GM04503 (cell line): ENCODE data around the gene INF2.
"Not testable (repeated sequence)": the region's sequence is repeated elsewhere in the genome, so short reads cannot be mapped to it uniquely, and the experiment has no call there.

Source experiments
- DNase-seq: peaks from one replicate; pipeline ENCODE4 v3.0.0-alpha.2; 2012; ENCODE audit warnings: low read depth

The INF2 gene

DNA sequence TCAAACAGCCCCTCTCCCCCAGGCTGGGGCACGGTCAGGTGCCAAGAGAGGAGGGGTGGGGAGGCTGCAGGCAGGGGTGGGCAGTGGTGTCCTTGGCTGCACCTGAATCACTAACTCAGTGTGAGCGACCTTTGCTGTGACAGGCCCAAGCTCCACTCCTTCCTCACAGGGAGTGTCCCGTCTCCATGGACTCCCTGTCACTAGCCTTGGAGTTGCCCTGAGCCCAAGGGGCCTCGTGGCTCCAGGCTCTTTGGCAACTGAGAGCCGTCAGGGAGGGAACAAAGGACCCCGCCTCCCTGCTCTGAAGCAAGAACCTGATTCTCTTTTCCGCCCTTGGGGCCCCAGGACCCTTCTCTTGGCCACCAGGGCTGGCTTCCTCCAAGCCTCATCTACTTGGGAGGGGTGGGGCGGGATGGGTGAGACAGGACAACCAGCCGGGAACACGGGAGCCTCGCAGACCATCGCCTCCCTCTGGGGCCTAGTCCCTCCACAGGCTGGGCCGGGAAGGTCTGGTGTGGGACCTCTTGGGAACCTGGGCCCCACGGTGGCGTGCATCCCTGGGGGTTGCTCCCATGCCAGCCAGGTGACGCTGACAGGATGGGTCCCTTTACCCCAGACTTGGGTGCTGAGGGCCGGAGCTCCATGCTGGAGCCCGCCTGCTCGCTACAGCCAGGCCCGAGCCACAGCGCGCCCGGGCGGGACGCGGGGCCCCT lies 33.7 kb downstream of the INF2 start:
- DNase-seq: no peak

GRCh38 chr14:104723651-104724406 lies 34.4 kb downstream of the INF2 start, which contains the start of gene ADSS1:
ADSS1 (plus strand) TSS chr14:104724229; CDS start chr14:104724271, 42 bp downstream.
- DNase-seq: no peak

GRCh38 chr14:104724407-104724980 lies 35.1 kb downstream of the INF2 start:
- DNase-seq: no peak

DNA sequence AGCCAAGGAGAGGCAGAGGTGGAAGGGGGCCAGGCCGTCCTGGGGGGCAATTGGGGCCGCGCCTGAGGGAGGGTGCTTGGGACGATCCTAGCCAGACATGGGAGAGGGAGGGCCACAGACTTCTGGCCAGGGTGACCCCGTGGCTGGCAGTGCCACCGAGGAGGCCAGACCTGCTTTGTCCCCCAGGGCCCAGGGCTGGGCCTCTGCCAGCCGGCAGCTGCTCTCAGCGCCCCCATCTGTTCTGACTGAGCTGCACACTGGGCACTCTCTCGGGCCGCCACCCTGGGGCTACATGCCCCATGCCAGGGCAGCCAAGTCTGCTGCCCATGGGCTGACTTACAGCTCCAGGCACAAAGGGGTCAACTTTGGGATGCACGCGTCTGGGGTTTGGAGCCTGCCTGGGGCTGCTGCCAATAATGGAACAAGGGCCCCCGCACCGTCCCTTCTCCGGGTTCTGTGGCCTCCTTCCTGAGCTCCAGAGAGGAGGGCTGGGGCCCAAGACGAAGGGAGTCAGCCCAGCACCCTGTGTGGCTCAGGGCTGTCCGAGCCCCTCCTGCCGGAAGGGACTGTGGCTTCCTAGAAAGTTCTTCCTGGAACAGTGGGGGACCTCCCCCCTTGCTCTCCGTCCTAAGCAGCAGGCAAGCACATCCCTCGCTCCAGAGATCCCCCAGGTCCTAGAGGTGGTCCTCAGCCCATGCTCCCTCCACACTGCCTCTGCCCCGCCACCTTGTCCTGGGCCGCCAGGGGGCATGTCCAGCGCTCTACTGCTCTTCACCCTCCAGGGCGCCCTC lies 35.8 kb downstream of the INF2 start:
- DNase-seq: no peak

DNA sequence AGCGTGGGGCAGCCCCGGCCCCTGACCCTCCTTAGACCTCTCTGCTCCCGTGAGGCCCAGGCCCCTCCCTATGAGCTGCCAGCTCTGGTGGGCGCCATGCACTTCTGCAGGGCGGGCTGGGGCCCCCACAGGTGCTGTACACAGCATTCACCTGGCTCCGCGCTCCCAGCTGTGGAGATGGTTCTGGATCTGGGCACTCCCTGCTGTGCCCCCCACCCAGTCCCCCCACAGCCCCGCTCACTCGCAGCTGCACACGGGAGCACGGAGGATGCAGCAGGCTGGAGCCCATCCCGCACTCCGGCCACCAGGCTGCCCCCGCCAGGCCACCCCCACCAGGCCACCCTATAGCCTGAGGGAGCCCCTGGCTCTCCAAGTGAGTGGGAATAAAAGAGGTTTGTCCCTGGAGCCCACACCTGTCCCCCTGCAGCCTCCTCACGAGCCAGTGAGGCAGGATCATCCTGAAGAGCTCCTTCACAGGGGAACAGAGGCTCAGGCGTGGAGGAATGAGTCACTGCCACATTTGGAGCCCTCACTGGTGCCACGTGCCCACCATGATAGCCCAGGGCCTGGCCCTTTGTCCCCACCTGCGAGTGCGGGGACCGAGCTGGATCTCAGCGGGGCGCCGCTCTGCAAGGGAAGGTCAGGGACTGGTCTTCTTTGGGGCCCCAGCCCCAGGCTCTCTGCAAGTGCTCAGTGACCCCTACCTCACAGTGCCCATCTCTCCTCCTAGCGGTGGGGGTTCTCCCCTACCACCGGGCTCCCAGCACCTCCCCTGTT lies 36.5 kb downstream of the INF2 start:
- no peak for DNase-seq

DNA sequence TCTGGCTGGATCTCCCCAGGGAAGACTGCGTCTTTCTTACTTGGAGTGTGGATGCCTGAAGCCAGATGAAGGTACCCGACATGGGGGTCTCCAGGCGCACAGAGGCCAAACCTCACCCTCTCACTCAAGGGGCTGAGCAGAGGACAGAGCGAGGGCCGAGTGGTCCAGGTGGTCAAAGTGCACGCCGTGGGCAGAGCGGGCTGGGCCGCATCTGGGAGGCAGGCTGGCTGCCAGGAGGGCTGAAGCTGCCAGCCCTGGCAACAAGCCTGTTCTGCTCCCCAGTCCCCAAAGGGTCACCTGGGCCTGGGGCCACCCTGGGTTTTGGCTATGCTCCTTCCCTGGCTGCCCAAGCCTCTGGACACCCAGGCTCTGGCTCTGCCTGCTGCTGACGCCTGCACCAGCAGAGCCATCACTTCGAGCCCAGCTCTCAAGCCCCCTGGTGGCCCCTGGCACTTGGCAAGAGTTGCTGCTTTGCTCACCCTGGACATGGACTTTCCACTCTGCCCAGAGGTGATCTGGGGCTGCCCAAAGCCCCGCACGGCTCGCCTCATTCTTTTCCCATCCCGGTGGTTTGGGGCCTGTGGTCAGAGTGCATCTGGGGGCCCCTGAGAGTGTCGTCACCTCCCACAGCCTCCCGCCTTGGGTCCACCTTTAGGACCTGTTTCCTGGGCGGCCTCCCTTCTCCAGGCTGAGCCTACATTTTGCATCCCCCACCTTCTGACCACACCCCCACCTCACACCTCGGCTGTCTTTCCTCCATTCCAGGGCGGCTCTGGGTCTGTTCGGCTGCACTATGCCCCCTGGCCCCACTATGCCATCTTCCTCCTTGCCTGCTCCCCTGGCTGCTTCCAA lies 37.4 kb downstream of the INF2 start:
- no peak for DNase-seq

DNA sequence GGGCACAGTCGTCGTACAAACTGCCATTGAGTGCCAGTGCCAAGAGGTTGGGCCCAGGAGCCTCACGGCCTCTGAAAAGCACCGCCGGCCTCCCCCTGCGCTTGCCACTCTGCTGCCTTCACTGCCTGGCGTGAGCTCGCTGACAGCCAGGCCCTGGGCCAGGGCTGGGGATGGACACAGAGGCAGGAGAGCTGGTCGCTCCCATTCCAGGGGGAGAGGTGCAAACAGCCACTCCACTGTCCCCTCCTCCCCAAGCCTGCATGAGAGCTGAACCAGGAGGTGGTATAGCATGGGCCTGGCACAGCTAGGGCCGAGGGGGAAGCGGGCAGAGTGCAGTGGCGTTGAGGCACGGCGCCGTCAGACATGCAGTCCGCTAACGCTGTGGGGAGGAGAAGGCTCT lies 39.2 kb downstream of the INF2 start:
- no peak for DNase-seq

DNA sequence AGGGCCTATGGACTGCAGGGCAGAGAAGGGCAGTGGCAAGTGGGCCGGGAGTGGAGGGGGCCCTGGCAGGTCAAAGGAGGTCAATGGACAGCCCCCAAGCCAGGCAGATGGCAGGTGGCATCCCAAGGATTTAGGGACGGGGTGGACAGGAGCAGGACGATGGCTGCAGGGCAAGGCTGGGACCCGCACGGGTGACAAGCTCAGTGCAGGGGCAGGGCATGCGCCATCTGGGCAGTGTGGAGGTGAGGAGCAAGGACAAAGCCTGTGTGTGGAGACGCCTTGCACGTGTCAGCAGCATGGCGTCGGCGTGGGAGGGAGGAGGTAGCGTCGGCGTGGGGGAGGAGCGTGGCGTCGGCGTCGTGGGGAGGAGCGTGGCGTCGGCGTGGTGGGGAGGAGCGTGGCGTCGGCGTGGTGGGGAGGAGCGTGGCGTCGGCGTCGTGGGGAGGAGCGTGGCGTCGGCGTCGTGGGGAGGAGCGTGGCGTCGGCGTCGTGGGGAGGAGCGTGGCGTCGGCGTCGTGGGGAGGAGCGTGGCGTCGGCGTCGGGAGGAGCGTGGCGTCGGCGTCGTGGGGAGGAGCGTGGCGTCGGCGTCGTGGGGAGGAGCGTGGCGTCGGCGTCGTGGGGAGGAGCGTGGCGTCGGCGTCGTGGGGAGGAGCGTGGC lies 39.9 kb downstream of the INF2 start:
- DNase-seq: not testable (repeated sequence)

DNA sequence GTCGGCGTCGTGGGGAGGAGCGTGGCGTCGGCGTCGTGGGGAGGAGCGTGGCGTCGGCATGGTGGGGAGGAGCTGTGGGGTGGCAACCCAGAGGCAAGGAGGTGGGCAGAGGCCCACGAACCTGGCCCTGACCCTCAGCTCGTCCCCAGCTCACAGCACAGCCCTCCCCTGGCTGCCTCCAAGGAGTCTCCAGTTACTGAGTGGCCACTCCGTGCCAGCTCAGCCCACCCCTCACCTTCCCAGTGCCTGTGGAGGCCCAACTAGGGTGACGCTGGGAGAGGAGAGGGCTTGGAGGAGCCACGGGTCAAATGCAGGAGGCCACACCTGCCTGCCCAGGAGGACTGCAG lies 40.4 kb downstream of the INF2 start:
- DNase-seq: no peak

GRCh38 chr14:104730487-104730886 lies 41.1 kb downstream of the INF2 start:
- no peak for DNase-seq

DNA sequence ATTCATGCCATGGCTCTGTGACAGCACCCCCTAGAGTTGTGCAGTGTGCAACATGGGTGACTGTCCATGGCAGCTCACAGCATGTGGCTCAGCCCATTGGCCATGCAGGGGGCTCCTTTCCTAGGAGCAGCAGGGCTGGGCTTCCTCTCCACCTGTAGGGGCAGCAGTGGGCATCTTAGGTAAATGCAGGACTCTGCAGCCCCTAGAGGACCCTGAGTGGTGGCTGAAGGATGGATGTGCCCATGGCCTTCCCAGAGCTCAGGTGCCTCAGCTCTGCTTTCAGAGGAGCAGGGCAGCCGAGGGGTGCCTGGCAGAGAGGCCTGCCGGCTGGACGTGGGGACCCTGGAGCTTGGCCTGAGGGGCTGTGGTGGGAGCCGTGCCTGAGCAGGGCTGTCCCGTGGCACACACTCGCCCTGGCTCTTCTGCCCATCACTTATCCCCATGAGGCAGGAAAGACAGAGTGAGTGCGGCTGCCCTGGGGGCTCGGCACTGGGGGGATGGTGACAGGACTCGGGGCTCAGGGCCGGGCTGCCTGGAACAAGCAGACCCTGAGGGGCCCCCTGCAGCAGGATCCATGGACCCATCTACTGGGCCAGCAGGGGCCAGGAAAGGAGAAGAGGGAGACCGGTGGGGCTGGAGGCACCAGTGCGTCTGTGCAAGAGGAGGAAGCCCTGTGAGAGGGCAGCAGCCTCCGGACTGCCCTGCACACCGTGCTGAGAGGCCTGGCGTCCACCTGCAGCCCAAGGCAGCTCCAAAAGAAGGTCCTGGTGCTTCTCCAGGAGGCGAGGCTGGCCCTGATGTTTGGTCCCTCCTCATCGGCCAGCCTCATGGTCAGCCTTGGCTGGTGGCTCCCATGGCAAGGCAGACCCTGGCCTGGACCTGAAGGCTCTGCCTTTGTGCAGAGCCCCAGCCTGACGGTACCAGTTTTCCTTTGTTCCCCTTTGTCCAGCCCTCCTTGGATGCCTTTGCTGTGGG lies 42.2 kb downstream of the INF2 start:
- no peak for DNase-seq

DNA sequence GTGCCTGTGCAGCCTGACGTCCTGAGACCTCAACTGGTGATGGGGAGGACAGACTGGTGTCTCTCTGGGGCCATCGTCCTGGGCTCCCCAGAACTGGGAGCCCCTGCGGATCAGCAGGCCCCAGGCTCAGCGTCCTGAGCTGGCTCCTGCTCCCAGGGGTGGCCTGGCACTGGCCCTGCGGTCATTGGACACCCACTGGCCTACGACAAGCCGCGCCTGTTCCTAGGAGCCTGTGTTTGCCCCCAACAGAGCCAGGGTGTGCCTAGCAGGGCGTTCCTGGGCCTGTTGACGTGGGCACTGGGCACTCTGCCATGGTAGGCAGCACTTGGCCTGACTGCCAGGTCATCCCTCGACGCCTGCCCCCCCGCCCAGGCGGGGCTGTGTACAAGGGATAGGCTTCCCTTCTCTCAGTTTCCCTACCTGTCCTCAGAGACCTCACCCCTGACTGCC lies 43.0 kb downstream of the INF2 start:
- no peak for DNase-seq

DNA sequence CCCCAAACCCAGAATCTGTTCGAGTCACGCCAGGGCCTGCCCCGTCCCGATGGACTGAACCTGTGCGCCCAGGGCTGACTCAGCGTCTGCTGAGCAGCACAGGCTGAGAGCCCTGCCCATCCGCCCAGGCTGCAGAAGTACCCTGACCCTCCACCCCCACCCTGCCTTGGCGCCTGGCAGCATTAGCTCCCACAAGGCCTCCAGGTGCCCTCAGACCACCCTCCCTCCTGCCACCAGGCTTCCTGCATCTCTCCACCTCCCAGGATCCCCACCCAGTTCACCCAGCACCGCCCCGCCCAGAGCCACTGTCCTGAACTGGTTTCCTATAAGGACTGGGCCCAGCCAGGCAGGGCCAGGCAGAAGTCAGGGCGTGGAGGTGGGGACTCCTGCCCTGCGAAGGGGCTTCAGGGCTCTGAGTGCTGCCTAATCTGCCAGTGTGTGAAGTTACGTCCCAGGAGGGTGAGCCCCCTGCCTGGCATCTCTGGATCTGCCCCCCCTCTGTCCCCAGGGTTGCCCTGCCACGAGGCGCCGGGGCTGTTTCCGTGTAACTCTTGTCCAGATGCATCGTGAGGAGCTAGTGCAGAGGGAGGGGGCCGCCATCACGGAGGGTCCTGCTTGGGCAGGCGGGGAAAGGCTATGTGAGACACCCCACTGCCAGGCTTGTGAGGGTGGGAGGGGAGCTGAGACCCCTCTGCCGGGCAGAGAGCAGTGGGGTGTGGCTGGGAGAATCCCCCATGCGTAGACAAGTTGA lies 43.7 kb downstream of the INF2 start:
- no peak for DNase-seq

GRCh38 chr14:104734051-104734587 lies 44.7 kb downstream of the INF2 start:
- DNase-seq: no peak

DNA sequence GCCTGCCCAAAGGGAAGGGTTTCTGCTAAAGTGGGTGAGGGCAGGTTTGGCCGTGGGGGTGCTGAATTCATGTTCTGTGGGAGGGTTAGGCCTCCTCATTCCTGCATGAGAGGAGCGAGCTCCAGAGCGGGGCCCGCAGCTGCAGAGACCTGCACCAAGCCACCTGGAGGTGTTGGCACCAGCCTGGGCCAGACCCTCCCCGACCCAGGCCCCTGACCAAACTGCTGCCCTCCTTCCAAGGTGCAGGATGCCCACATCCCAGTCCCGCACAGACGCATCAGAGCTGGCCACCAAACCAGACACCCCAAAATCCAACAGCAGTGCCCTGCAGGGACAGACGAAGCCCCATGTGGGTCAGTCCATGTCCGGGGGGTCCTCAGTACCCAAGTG lies 45.2 kb downstream of the INF2 start:
- DNase-seq: no peak

DNA sequence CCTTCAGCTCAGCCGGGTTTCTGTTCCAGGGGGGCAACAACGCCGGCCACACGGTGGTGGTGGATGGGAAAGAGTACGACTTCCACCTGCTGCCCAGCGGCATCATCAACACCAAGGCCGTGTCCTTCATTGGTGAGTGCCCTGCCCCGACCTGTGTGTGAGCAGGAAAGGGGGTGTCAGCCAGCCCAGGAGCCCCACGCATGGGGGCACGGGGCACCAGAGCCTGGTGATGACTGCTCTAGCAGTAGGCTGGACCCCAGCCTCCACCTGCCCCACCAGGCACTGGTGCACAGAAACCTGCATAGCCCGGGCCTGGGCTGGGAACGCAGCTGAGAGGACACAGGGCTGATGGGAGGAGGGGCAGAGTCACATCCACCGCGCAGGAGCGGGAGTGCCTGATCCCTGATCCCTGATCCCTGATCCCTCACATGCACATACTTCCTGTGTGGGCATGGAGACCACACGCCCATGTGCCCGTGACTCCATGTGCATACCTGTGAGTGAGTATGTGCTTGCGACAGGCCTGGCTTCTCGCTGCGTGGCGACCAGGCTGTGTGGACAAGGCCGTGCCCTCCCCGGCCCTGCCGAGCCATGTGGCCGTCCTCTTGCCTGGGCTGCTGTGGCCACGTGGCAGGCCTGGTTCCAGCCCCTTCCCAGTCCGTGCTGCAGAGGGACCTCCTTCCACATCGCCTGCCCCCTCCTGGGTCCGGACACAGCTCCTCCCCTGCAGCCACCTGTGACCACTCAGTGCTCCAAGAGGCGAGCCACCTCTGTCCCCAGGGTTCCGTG lies 45.8 kb downstream of the INF2 start:
- no peak for DNase-seq
